GF-D8 (cell line): Measurements from ENCODE around the gene ZNF638.

ENCODE experiments used
- DNase-seq: peaks from one replicate; lab custom pipeline; 2025; lab: John Stamatoyannopoulos, UW

ZNF638 gene

GRCh38 chr2:71457123-71457915, 125.7 kb downstream of the ZNF638 start:
- DNase-seq = no peak

- no peak for DNase-seq
These were observed 126.3 kb downstream of the ZNF638 start for GRCh38 chr2:71457923-71458322.

GRCh38 chr2:71458413-71459083, 127.0 kb downstream of the ZNF638 start:
- no peak for DNase-seq

GRCh38 chr2:71459084-71459431, 127.5 kb downstream of the ZNF638 start:
- DNase-seq = no peak

GRCh38 chr2:71460056-71460455, 128.5 kb downstream of the ZNF638 start:
- no peak for DNase-seq

- DNase-seq = no peak
These were observed 129.2 kb downstream of the ZNF638 start for GRCh38 chr2:71460595-71461303.

- DNase-seq = no peak
These were observed 129.7 kb downstream of the ZNF638 start for GRCh38 chr2:71461304-71461671.

- no peak for DNase-seq
These were observed 130.5 kb downstream of the ZNF638 start for GRCh38 chr2:71462056-71462605.

GRCh38 chr2:71462641-71463341, 131.2 kb downstream of the ZNF638 start:
- DNase-seq = no peak

- DNase-seq = no peak
These were observed 131.7 kb downstream of the ZNF638 start for GRCh38 chr2:71463342-71463654.

GRCh38 chr2:71464389-71464788, 132.8 kb downstream of the ZNF638 start:
- DNase-seq = no peak

- no peak for DNase-seq
These were observed 133.8 kb downstream of the ZNF638 start for GRCh38 chr2:71465356-71465755.

- DNase-seq = no peak
These were observed 134.3 kb downstream of the ZNF638 start for GRCh38 chr2:71465961-71466300.

GRCh38 chr2:71466301-71467179, 135.0 kb downstream of the ZNF638 start:
- no peak for DNase-seq

- no peak for DNase-seq
These were observed 135.7 kb downstream of the ZNF638 start for GRCh38 chr2:71467180-71467815.

GRCh38 chr2:71468279-71469015, 136.9 kb downstream of the ZNF638 start:
- no peak for DNase-seq

GRCh38 chr2:71469403-71470398, 138.1 kb downstream of the ZNF638 start:
- no peak for DNase-seq

GRCh38 chr2:71471276-71471675, 139.7 kb downstream of the ZNF638 start:
- DNase-seq = no peak

- no peak for DNase-seq
These were observed 140.4 kb downstream of the ZNF638 start for GRCh38 chr2:71472019-71472418.
